WTC11 (cell line): Measurements from ENCODE around the gene SESN2.
A peak's percentile ranks its signal among the peaks of the same experiment; 100 is the strongest.

Experiments used
- ARID4B ChIP-seq: sonication (generic); formaldehyde crosslinking; IDR thresholded peaks from 2 replicates; pipeline ENCODE4 v1.8.0; 2023; ENCODE audit warnings: missing genetic modification reagents, mild to moderate bottlenecking, borderline replicate concordance
- CREB1 ChIP-seq: sonication (generic); formaldehyde crosslinking; IDR thresholded peaks from 2 replicates; pipeline ENCODE4 v1.8.0; 2023; ENCODE audit warnings: mild to moderate bottlenecking, missing genetic modification reagents
- HMGXB4 ChIP-seq: sonication (generic); formaldehyde crosslinking; IDR thresholded peaks from 2 replicates; pipeline ENCODE4 v1.8.1; 2023; ENCODE audit warnings: mild to moderate bottlenecking, moderate library complexity, missing genetic modification reagents
- MXD4 ChIP-seq: fragments of 250-450 bp; sonication (Bioruptor Pico); IDR thresholded peaks from 2 replicates; pipeline ENCODE4 v1.8.0; 2021; ENCODE audit warnings: mild to moderate bottlenecking, moderate library complexity, borderline replicate concordance
- PREB ChIP-seq: sonication (generic); formaldehyde crosslinking; IDR thresholded peaks from 2 replicates; pipeline ENCODE4 v1.8.1; 2022; ENCODE audit warnings: mild to moderate bottlenecking, missing genetic modification reagents, moderate library complexity, borderline replicate concordance
- TEAD1 ChIP-seq: sonication (generic); formaldehyde crosslinking; IDR thresholded peaks from 2 replicates; pipeline ENCODE4 v1.8.0; 2022; ENCODE audit warnings: mild to moderate bottlenecking, missing genetic modification reagents
- USF1 ChIP-seq: sonication (generic); formaldehyde crosslinking; IDR thresholded peaks from 2 replicates; pipeline ENCODE4 v1.8.0; 2022; ENCODE audit warnings: mild to moderate bottlenecking, missing genetic modification reagents
- ZNF138 ChIP-seq: sonication (generic); formaldehyde crosslinking; conservative IDR thresholded peaks from 2 replicates; pipeline ENCODE4 v1.8.1; 2022; ENCODE audit warnings: mild to moderate bottlenecking, moderate library complexity, missing genetic modification reagents
- ZNF263 ChIP-seq: sonication (generic); formaldehyde crosslinking; IDR thresholded peaks from 2 replicates; pipeline ENCODE4 v1.8.1; 2022; ENCODE audit warnings: low read depth, mild to moderate bottlenecking, moderate library complexity, missing genetic modification reagents
- ZNF317 ChIP-seq: sonication (generic); formaldehyde crosslinking; IDR thresholded peaks from 2 replicates; pipeline ENCODE4 v1.8.1; 2023; ENCODE audit warnings: low read depth, mild to moderate bottlenecking, moderate library complexity, missing genetic modification reagents, borderline replicate concordance
- TF ChIP-seq, protein P1 (sequence below): fragments of 200-600 bp; IDR thresholded peaks from 2 replicates; pipeline ENCODE4 v1.8.0; 2022; ENCODE audit warnings: antibody characterized with exemption
- TF ChIP-seq, protein P2 (sequence below): sonication (generic); formaldehyde crosslinking; IDR thresholded peaks from 2 replicates; pipeline ENCODE4 v1.8.1; 2023; ENCODE audit warnings: mild to moderate bottlenecking, missing genetic modification reagents, moderate library complexity
- TF ChIP-seq, protein P3 (sequence below): sonication (generic); formaldehyde crosslinking; IDR thresholded peaks from 2 replicates; pipeline ENCODE4 v1.8.0; 2022; ENCODE audit warnings: mild to moderate bottlenecking, missing genetic modification reagents

- TF ChIP-seq MXD4: no peak
- TF ChIP-seq ZNF138 (CRISPR knock-in tag): no peak
- TF ChIP-seq, protein P1, sequence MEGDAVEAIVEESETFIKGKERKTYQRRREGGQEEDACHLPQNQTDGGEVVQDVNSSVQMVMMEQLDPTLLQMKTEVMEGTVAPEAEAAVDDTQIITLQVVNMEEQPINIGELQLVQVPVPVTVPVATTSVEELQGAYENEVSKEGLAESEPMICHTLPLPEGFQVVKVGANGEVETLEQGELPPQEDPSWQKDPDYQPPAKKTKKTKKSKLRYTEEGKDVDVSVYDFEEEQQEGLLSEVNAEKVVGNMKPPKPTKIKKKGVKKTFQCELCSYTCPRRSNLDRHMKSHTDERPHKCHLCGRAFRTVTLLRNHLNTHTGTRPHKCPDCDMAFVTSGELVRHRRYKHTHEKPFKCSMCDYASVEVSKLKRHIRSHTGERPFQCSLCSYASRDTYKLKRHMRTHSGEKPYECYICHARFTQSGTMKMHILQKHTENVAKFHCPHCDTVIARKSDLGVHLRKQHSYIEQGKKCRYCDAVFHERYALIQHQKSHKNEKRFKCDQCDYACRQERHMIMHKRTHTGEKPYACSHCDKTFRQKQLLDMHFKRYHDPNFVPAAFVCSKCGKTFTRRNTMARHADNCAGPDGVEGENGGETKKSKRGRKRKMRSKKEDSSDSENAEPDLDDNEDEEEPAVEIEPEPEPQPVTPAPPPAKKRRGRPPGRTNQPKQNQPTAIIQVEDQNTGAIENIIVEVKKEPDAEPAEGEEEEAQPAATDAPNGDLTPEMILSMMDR: no peak
- TF ChIP-seq, protein P2, sequence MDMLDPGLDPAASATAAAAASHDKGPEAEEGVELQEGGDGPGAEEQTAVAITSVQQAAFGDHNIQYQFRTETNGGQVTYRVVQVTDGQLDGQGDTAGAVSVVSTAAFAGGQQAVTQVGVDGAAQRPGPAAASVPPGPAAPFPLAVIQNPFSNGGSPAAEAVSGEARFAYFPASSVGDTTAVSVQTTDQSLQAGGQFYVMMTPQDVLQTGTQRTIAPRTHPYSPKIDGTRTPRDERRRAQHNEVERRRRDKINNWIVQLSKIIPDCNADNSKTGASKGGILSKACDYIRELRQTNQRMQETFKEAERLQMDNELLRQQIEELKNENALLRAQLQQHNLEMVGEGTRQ (CRISPR knock-in tag): no peak
- TF ChIP-seq USF1 (CRISPR knock-in tag): peak; percentile 58; the same call in 1 of the 2 replicates
- no peak for TF ChIP-seq CREB1 (CRISPR knock-in tag)
- TF ChIP-seq, protein P3, sequence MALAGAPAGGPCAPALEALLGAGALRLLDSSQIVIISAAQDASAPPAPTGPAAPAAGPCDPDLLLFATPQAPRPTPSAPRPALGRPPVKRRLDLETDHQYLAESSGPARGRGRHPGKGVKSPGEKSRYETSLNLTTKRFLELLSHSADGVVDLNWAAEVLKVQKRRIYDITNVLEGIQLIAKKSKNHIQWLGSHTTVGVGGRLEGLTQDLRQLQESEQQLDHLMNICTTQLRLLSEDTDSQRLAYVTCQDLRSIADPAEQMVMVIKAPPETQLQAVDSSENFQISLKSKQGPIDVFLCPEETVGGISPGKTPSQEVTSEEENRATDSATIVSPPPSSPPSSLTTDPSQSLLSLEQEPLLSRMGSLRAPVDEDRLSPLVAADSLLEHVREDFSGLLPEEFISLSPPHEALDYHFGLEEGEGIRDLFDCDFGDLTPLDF (CRISPR knock-in tag): no peak
- TF ChIP-seq ZNF317 (CRISPR knock-in tag): no peak
- TF ChIP-seq ZNF263 (CRISPR knock-in tag): no peak
- TF ChIP-seq HMGXB4: peak; percentile 16; the same call in 1 of the 2 replicates
- TF ChIP-seq PREB (CRISPR knock-in tag): 0 out of 2 replicates have a peak, but pooled peaks have one; percentile 20
- 0 out of 2 replicates have a peak, but pooled peaks have one; percentile 29 for TF ChIP-seq TEAD1 (CRISPR knock-in tag)
- peak; percentile 29; the same call in 1 of the 2 replicates for TF ChIP-seq ARID4B
These were observed at the start of gene SESN2 for GRCh38 chr1:28259252-28259933.
